Osteoblast (primary cell): ENCODE results near the gene DICER1. TPM values are rescaled to one million over a fixed set of nuclear protein-coding genes. Genes with fewer than 3 reads are reported as not detected.

ENCODE experiments used
- DNase-seq: peaks from one replicate; pipeline ENCODE4 v3.0.0; 2011; ENCODE audit warnings: low spot score, mixed read lengths; ENCODE audit not compliant: insufficient read length; ENCODE audit errors: missing footprints
- H2AFZ ChIP-seq: 2 replicates; pipeline ENCODE4 v1.6.0; 2011; ENCODE audit warnings: mild to moderate bottlenecking, low read length
- H3K27ac ChIP-seq: 2 replicates; pipeline ENCODE4 v1.5.1; 2011; ENCODE audit warnings: mild to moderate bottlenecking, low read depth, low read length, moderate library complexity
- H3K27me3 ChIP-seq: 2 replicates; pipeline ENCODE4 v1.6.0; 2012; ENCODE audit warnings: mild to moderate bottlenecking, control low read depth, inconsistent platforms, low read length, moderate library complexity; ENCODE audit not compliant: insufficient read depth
- H3K36me3 ChIP-seq: 2 replicates; pipeline ENCODE4 v1.5.1; 2011; ENCODE audit warnings: mild to moderate bottlenecking, low read length, control low read depth, moderate library complexity; ENCODE audit not compliant: insufficient read depth
- H3K4me1 ChIP-seq: 2 replicates; pipeline ENCODE4 v1.5.1; 2011; ENCODE audit warnings: mild to moderate bottlenecking, low read length, control low read depth, moderate library complexity; ENCODE audit not compliant: insufficient read depth
- H3K4me2 ChIP-seq: 2 replicates; pipeline ENCODE4 v1.6.0; 2011; ENCODE audit warnings: mild to moderate bottlenecking, low read length; ENCODE audit not compliant: insufficient read depth
- H3K4me3 ChIP-seq: fragments of 200-600 bp; sonication (generic); 3 replicates; pipeline ENCODE4 v1.5.1; 2012; ENCODE audit warnings: mild to moderate bottlenecking, low read length, inconsistent platforms; ENCODE audit not compliant: insufficient read depth
- H3K79me2 ChIP-seq: 2 replicates; pipeline ENCODE4 v1.6.0; 2012; ENCODE audit warnings: mild to moderate bottlenecking, low read length, control low read depth, inconsistent platforms; ENCODE audit not compliant: insufficient read depth
- H3K9me3 ChIP-seq: 2 replicates; pipeline ENCODE4 v1.5.1; 2011; ENCODE audit warnings: low read depth, low read length, control low read depth
- H4K20me1 ChIP-seq: 2 replicates; pipeline ENCODE4 v1.6.0; 2012; ENCODE audit warnings: mild to moderate bottlenecking, low read length, control low read depth; ENCODE audit not compliant: insufficient read depth
- total RNA-seq: library from RNA; depleted of rRNA; stranded (reverse); fragments of >200 nt; gene quantifications from 2 replicates; pipeline ENCODE4 v1.2.3, GENCODE V29; 2012
- TF ChIP-seq, protein P1 (sequence below): IDR thresholded peaks from 2 replicates; pipeline ENCODE4 v1.5.1; 2011; ENCODE audit warnings: mild to moderate bottlenecking, low read depth, low read length, moderate library complexity; ENCODE audit errors: extremely low read depth

Gene DICER1
- total RNA-seq, 1 donor: 53.6 TPM

GRCh38 chr14:95063391-95063790 is 93.9 kb downstream of the DICER1 start:
- no peak for DNase-seq
- TF ChIP-seq, protein P1, sequence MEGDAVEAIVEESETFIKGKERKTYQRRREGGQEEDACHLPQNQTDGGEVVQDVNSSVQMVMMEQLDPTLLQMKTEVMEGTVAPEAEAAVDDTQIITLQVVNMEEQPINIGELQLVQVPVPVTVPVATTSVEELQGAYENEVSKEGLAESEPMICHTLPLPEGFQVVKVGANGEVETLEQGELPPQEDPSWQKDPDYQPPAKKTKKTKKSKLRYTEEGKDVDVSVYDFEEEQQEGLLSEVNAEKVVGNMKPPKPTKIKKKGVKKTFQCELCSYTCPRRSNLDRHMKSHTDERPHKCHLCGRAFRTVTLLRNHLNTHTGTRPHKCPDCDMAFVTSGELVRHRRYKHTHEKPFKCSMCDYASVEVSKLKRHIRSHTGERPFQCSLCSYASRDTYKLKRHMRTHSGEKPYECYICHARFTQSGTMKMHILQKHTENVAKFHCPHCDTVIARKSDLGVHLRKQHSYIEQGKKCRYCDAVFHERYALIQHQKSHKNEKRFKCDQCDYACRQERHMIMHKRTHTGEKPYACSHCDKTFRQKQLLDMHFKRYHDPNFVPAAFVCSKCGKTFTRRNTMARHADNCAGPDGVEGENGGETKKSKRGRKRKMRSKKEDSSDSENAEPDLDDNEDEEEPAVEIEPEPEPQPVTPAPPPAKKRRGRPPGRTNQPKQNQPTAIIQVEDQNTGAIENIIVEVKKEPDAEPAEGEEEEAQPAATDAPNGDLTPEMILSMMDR: no peak
- Histone ChIP-seq H3K79me2 (no peaks in the 10 kb centered on the region), H3K4me1 (no peaks in the 10 kb centered on the region), H3K36me3 (no peaks in the 10 kb centered on the region), H3K4me2 (no peak overlapping the region), H2AFZ (no peak overlapping the region), H3K9me3 (no peaks in the 10 kb centered on the region), H3K27ac (no peak overlapping the region), H3K27me3 (no peaks in the 10 kb centered on the region), H3K4me3 (no peak overlapping the region), H4K20me1 (no peaks in the 10 kb centered on the region)

GRCh38 chr14:95062946-95063345 is 94.4 kb downstream of the DICER1 start:
- no peak overlapping the region for H2AFZ ChIP-seq
- H3K36me3 ChIP-seq: no peaks in the 10 kb centered on the region
- TF ChIP-seq, protein P1: no peak
- no peak overlapping the region for H3K4me2 ChIP-seq
- H3K4me3 ChIP-seq: no peak overlapping the region
- no peaks in the 10 kb centered on the region for H3K27me3 ChIP-seq
- H3K9me3 ChIP-seq: no peaks in the 10 kb centered on the region
- no peaks in the 10 kb centered on the region for H4K20me1 ChIP-seq
- H3K27ac ChIP-seq: no peak overlapping the region
- no peaks in the 10 kb centered on the region for H3K4me1 ChIP-seq
- no peak for DNase-seq
- no peaks in the 10 kb centered on the region for H3K79me2 ChIP-seq

DNA sequence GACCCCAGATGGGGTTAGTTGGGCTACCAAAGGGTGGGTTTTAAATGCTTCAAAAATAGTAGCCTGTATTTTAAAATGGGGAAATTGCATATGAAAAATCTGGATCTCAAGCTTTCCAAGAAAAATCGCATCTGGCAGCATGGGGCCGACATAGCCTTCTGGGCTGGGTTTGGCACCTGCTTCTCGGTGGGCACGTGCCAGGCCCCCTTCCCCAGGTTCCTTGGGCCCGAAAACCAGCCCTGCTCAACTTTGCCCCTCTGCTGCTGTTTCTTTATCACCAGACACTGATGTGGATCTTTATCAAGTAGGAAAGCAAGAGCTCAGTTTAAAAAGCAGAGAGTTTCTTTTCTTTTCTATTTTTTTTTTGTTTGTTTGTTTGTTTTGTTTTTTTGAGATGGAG is 95.1 kb downstream of the DICER1 start:
- no peak overlapping the region for H2AFZ ChIP-seq
- TF ChIP-seq, protein P1: no peak
- H3K4me1 ChIP-seq: no peaks in the 10 kb centered on the region
- no peak overlapping the region for H3K4me3 ChIP-seq
- no peak overlapping the region for H3K27ac ChIP-seq
- H3K9me3 ChIP-seq: no peaks in the 10 kb centered on the region
- H3K36me3 ChIP-seq: no peaks in the 10 kb centered on the region
- H4K20me1 ChIP-seq: no peaks in the 10 kb centered on the region
- H3K79me2 ChIP-seq: no peaks in the 10 kb centered on the region
- H3K4me2 ChIP-seq: no peak overlapping the region
- no peak for DNase-seq
- no peaks in the 10 kb centered on the region for H3K27me3 ChIP-seq

GRCh38 chr14:95061317-95062093 is 95.8 kb downstream of the DICER1 start:
- Histone ChIP-seq H3K36me3 (no peaks in the 10 kb centered on the region), H3K9me3 (no peaks in the 10 kb centered on the region), H4K20me1 (no peaks in the 10 kb centered on the region), H3K27ac (no peak overlapping the region), H2AFZ (no peak overlapping the region), H3K4me1 (no peaks in the 10 kb centered on the region), H3K4me3 (no peak overlapping the region), H3K4me2 (no peak overlapping the region), H3K79me2 (no peaks in the 10 kb centered on the region), H3K27me3 (no peaks in the 10 kb centered on the region)
- TF ChIP-seq, protein P1: no peak
- DNase-seq: no peak
